SIG-M5 treated with dmso at 0.1 percent for 504 hours (cell line): ENCODE measurements around the gene C14orf180.

Experiments used
- DNase-seq: peaks from one replicate; lab custom pipeline; 2025; ENCODE audit not compliant: unreplicated experiment; lab: John Stamatoyannopoulos, UW

The C14orf180 gene

GRCh38 chr14:104560586-104560945 lies 19.0 kb upstream of the C14orf180 start:
- no peak for DNase-seq

DNA sequence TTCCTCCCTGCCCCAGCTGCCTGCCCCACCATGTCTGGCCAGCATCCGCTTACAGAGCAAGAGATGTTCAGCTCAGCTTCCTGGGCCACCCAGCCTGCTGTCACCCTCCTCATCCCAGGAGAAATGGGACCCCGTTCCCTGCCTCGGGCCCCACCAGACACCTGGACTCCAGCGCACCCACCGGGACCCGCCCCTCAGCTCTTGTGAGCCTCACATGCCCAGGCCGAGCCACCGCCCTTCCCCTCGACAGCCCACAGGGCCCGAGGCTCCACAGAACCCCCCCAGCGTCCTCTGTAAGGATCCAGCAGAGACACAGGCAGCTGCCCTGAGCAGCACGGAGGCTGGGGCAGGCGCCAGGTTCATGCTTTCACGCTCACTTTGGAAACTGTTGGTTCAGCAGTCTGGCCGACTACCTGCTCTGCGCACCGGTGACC lies 18.4 kb upstream of the C14orf180 start:
- DNase-seq = no peak

DNA sequence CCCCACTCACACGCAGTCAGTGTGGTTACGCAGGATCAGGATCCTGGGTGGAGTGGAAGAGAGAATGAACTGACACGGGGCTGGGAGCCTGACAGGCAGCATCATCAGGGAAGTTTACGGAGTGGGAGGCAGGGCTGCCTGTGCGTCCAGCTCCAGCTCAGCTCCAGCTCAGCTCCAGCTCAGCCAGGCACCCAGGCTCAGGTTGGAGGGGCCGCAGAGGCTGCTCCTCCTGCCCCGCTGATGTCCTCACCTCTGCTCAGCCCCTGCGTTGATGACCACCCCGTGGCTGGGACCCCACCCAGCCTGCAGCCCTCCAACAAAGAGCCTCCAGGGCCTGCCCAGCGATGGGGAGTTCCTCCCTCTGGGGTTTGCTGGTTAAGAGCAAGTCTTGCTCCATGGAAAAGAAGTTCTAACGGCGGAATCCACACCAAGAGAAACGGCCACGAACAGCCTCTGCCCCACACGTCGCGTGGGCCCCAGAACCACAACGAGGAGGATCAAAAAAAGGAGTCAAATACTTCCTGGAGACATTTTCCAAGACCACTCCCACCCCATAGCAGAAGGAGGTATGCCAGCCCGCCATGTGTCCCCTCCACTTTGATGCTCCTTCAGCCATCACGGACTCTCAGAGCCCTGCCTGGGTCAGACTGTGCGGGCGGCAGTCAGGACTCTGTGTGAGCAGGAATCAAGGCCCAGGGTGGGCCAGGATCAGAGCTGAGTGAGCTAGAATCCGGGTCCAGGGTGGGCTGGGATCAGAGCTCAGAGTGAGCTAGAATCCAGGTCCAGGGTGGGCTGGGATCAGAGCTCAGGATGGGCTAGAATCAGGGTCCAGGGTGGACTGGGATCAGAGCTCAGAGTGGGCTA lies 17.7 kb upstream of the C14orf180 start:
- DNase-seq = no peak

DNA sequence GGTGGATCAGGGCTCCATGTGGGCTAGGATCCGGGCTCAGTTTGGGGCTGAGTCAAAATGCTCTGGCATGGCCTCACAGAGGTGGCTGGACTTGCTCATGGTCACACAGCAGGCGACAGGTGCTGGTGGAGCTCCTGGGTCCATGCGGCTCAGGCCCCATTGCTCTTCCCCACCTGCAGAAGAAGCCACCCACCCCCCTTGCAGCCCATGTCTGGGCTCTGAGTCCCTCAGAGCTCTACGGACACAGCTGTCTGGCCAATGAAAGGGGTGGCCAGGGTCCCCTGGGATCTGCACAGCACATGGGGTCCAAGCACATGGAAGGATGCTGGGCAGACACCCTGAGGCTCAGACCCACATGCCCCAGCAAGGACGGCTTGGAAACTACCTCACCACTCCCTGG lies 17.0 kb upstream of the C14orf180 start:
- no peak for DNase-seq

DNA sequence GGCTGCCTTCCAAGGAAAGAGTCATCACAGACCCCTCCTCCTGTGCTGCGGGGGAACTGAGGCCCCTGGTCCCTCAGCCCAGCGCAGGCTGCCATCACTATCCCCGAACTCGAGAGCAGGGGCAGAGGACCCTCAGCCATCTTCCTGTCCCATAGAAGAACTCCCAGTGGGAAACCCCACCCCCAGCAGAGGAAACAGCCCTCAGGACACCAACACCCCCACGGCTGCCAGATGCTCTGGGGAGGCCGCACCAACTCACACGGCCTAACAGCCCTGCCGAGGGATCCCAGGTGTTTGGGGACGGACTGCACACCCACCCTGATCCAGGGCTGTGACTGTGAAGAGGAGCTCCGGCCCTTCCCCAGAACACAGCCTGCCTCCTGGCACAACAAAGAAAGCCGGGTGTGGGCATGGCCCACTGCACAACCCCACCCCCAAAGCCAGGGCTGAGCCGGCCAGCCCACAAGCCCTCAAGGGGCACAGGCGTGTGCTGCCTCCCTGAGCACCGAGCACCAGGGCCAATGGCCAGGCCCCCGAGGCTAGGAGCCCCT lies 16.3 kb upstream of the C14orf180 start:
- DNase-seq = no peak

DNA sequence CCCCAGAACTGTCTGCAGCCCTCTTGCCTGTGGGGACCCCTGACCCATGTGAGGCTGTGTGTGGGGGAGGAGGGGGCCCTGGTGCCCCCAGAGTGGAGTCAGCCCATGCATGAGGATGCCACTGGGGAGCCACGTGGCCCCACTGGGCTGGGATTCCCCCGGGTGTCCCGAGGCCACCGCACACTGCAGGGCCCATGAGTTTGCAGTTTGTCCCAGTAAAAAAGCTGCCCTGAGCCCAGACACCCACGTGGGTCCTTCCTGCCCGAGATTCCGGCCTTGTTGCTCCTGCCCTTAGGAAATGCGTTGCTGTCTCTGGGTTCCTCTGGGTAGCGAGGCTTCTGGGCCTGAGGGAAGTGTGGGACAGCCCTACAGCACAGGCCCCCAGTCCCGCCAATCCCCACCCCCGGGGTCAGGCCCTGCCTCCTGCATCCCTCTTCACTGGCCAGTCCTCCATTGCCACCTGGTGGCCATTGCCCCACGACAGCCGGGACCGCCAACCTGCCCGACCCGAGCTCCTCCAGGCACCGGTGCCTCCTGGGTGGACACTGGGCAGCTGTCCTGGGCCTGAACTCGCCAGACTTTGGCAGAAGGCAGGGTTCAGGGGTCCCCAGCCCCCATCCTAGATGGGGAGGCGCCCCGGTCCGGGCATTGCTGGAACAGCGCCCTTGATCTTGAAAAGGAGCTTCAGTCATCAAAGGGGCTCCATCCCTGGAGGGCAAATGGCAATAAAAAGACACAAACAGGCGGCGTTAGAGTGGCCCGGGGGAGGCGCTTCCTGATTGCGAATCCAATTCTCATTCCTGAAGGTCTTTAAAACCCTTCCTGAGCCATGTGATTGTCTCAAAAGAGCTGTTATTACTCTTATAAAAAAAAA lies 15.6 kb upstream of the C14orf180 start:
- DNase-seq = peak; percentile 32

DNA sequence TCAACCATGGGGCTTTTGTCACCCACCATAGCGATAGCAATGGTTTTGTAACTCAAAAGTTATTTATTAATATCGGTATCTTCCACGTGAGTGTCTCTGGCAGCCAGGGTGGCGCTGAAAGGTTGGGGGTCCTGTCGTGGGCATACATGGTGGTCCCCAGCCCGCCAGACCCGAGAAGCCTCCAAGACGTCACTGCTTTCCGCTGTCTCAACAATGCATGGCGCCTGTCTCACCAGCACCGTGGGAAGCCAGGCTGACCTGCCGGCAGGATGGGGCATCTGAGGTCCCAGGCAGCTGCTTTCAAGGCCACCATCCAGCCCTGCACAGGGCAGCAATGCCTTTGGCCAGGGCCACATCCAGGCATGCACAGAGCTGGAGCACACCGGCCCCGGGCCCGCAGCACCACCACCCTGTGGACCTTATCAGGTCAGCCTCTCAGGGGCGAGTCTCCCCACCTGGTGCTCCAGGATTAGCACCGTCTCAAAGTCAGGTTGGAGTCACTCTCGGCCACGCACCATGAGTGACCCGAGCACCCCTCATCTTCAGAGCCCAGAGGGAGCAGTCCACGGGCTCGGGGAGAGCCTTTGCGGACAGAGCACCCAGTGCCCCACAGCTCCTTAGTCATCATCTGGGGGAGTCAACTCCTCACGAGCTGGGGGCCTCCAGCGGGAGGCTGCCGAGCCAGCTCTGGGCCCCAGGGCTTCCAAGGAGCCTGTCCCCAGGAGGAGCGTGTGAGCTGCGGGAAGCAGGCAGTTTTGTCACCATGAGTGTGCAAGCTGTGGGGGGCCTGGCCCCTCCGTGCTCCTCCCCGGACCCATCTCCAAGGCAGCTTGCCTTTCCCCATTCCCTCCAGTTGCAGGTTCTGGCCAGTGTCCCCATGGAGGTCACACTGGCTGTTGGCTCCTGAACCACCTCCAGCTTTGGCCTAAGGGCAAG lies 14.6 kb upstream of the C14orf180 start:
- DNase-seq = no peak

GRCh38 chr14:104567141-104567956 lies 12.2 kb upstream of the C14orf180 start:
- DNase-seq = no peak

DNA sequence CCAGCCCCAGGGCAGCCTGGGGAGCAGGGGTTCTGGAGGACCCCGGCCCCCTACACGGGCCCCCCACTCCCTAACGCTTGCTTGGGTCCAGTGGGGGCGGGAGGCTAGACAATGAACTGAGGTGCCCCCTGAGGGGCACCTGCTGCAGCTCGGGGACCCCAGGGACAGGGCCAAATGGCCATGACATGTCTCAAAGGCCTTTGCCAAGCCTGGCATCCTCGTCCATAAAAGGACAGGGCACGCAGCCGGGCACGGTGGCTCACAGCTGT lies 11.7 kb upstream of the C14orf180 start:
- no peak for DNase-seq

- DNase-seq = no peak
Measured at GRCh38 chr14:104568620-104569019, 10.9 kb upstream of the C14orf180 start.

DNA sequence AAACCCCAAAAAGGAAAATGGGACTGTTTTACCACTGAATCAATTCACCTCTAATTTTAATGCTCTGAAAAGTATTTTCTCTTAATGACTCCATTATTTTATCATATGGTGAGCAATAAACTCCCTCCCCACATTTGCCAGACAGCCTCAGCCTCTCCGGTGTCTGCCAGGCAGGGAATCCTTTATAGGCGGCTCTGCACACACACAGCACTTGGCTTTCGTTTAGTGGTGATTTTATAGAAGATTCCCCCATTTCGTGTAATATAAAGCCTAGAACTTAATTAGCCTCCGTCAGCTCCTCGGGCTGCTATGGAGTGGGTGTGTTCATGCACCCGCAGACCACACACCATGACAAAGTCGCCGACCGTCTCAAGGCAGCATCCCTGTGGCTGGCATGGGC lies 10.1 kb upstream of the C14orf180 start:
- DNase-seq = no peak

GRCh38 chr14:104571246-104571645 lies 8.3 kb upstream of the C14orf180 start:
- DNase-seq = no peak

- no peak for DNase-seq
Measured at GRCh38 chr14:104572024-104572626, 7.4 kb upstream of the C14orf180 start.

- DNase-seq = no peak
Measured at GRCh38 chr14:104572668-104573067, 6.9 kb upstream of the C14orf180 start.

DNA sequence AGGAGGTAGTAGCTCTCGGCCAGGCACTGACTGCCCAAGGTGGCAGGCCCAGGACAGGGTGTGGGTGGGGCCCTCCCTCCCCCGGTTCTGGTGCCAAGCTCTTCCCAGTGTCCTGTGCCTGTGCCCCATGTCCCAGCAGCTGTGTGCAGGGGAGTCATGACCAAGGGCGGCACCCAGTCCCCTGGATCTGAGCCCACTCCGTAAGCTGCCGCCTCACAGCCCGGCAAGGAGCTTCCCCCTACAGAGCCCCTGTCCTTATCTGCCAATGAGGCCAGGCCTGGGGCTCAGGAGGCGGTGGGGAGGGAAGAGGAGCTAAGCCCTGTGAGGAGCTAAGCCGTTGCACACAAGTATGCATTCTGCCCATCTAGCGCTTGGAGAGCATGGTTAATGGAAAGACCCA lies 5.6 kb upstream of the C14orf180 start:
- no peak for DNase-seq

GRCh38 chr14:104574536-104574935 lies 5.0 kb upstream of the C14orf180 start:
- DNase-seq = no peak

DNA sequence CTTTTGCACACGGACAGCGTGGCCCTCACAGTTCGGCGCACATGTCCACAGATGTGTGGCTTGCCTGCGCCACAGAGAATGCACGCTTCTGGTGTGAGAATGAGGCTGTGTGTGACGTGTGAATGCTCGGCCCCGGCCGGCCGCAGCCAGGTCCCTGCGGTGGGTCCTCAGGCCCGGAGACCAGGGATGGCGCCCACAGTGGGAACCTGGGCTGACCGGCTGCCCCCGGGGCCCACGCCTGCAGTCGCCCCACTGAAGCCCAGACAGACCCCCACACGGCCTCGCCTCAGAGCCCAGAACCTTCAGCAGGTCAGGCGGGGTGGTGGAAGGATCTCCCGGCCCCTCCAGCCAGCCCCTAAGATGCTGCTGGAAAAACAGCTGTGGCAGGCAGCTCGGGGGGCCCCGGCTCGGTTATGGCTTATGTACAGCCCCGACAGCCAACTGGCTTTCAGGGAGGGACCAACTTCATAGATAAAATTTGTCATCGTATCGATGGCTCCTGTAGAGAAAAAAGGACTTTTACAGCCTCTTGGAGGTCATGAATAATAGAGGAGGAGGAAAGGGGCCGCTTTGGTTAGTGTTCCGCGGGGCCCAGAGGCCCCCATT lies 4.5 kb upstream of the C14orf180 start:
- no peak for DNase-seq

- DNase-seq = no peak
Measured at GRCh38 chr14:104576232-104576969, 3.2 kb upstream of the C14orf180 start.

GRCh38 chr14:104576970-104577332 lies 2.6 kb upstream of the C14orf180 start:
- DNase-seq = no peak
